Amniotic stem cell (primary cell): ENCODE measurements around the gene SLC2A13.
"Not testable (repeated sequence)": the region's sequence is repeated elsewhere in the genome, so short reads cannot be mapped to it uniquely, and the experiment has no call there.

ENCODE experiments used
- DNase-seq: peaks from one replicate; lab custom pipeline; 2025; lab: John Stamatoyannopoulos, UW

SLC2A13 gene

GRCh38 chr12:39923364-39923763 is 182.5 kb downstream of the SLC2A13 start:
- no peak for DNase-seq

- not testable (repeated sequence) for DNase-seq
These were observed 183.3 kb downstream of the SLC2A13 start for GRCh38 chr12:39922598-39922997.

- DNase-seq: no peak
These were observed 185.2 kb downstream of the SLC2A13 start for GRCh38 chr12:39920647-39921046.

- no peak for DNase-seq
These were observed 185.7 kb downstream of the SLC2A13 start for GRCh38 chr12:39920222-39920621.

GRCh38 chr12:39919790-39920189 is 186.1 kb downstream of the SLC2A13 start:
- DNase-seq: no peak

GRCh38 chr12:39915249-39915648 is 190.6 kb downstream of the SLC2A13 start:
- no peak for DNase-seq

GRCh38 chr12:39912211-39912980 is 193.5 kb downstream of the SLC2A13 start:
- no peak for DNase-seq

- DNase-seq: no peak
These were observed 199.6 kb downstream of the SLC2A13 start for GRCh38 chr12:39906237-39906636.

- DNase-seq: no peak
These were observed 200.7 kb downstream of the SLC2A13 start for GRCh38 chr12:39905152-39905551.

GRCh38 chr12:39902821-39903220 is 203.1 kb downstream of the SLC2A13 start:
- DNase-seq: no peak

- DNase-seq: no peak
These were observed 208.6 kb downstream of the SLC2A13 start for GRCh38 chr12:39897315-39897714.

- DNase-seq: not testable (repeated sequence)
These were observed 212.5 kb downstream of the SLC2A13 start for GRCh38 chr12:39893388-39893787.

- DNase-seq: no peak
These were observed 213.7 kb downstream of the SLC2A13 start for GRCh38 chr12:39892146-39892545.

- no peak for DNase-seq
These were observed 218.0 kb downstream of the SLC2A13 start for GRCh38 chr12:39887856-39888255.

GRCh38 chr12:39886106-39886505 is 219.8 kb downstream of the SLC2A13 start:
- no peak for DNase-seq

GRCh38 chr12:39884616-39885125 is 221.2 kb downstream of the SLC2A13 start:
- no peak for DNase-seq

GRCh38 chr12:39883411-39883810 is 222.5 kb downstream of the SLC2A13 start:
- DNase-seq: no peak

- DNase-seq: no peak
These were observed 227.1 kb downstream of the SLC2A13 start for GRCh38 chr12:39878753-39879152.

GRCh38 chr12:39875721-39876120 is 230.2 kb downstream of the SLC2A13 start:
- no peak for DNase-seq

GRCh38 chr12:39874785-39875184 is 231.1 kb downstream of the SLC2A13 start:
- DNase-seq: no peak

- DNase-seq: no peak
These were observed 232.8 kb downstream of the SLC2A13 start for GRCh38 chr12:39873065-39873464.

GRCh38 chr12:39872425-39872824 is 233.5 kb downstream of the SLC2A13 start:
- DNase-seq: no peak

- DNase-seq: no peak
These were observed 237.6 kb downstream of the SLC2A13 start for GRCh38 chr12:39868328-39868725.
